Ramos (cell line): ENCODE measurements around the gene JAG2.

Experiments
- in situ Hi-C: fragments of 300-500 bp; cut with MboI; formaldehyde crosslinking; loops from one replicate; pipeline ENCODE4 v1.14.3; 2022; ENCODE audit warnings: low sequenced_read_pairs; ENCODE audit not compliant: unreplicated experiment

The JAG2 gene

DNA sequence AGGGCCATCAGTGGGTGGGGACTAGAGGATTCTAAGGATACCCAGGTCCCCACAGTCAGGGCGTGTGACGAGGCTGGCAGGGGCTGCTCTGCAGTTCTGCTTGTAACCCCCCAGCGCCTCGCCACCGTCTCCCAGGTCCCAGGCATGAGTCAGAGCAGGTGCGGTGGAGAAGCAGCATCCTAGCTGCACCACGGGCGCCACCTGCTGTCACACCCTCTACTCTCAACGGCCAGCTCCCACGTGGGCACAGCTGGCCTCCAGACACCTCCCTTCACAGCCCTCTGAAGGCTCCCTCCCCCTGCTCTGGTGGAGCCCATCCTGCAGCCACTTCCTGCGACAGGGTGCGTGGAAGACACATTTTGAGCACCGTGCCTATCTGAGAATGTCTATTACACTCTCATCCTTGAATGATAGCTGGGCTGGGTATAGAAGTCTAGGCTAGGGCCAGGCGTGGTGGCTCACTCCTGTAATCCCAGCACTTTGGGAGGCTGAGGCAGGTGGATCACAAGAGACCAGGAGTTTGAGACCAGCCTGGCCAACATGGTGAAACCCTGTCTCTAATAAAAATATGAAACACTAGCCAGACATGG, 19.5 kb upstream of the JAG2 start:
- in situ Hi-C loops, result no loop called here

DNA sequence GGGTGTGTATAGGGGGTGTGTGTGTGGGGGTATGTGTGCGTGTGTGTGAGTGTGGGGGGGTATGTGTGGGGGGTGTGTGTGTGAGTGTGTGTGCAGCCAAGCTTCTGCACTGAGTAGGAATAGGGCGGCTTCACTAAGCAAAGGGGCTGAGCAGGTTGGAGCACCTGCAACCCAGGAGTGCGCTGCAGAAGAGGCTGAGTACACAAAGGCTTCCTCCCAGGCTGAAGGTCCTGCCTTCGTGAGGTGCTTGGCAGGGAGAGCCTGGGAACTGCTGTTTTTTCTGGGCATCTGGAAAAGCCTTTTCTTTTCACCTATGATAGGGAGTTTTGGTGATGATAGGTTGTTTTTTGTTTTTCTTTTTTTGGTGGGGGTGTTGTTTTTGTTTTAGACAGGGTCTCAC, 18.5 kb upstream of the JAG2 start:
- in situ Hi-C loops, result no loop called here

GRCh38 chr14:105185973-105186372, 17.4 kb upstream of the JAG2 start:
- in situ Hi-C loops, result no loop called here

DNA sequence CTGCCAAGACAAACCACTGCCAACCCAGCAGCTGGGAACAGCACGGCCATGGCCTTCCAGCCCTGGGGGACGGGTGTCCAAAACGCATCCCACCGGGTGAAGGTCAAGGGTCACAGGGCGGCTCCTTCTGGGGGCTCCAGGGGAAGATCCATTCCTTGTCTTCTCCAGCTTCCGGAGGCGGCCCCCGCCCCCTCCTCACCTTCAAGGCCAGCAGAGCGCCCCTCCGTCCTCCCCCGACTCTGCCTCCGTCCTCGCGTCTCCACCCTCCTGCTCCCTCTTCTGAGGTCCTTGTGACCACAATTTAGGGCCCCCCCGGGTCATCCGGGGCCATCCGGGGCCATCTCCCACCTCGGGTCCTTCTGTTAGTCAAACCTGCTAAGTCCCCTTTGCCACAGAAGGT, 16.4 kb upstream of the JAG2 start:
- in situ Hi-C loops, result no loop called here

GRCh38 chr14:105184461-105184860, 15.9 kb upstream of the JAG2 start:
- in situ Hi-C loops, result no loop called here

DNA sequence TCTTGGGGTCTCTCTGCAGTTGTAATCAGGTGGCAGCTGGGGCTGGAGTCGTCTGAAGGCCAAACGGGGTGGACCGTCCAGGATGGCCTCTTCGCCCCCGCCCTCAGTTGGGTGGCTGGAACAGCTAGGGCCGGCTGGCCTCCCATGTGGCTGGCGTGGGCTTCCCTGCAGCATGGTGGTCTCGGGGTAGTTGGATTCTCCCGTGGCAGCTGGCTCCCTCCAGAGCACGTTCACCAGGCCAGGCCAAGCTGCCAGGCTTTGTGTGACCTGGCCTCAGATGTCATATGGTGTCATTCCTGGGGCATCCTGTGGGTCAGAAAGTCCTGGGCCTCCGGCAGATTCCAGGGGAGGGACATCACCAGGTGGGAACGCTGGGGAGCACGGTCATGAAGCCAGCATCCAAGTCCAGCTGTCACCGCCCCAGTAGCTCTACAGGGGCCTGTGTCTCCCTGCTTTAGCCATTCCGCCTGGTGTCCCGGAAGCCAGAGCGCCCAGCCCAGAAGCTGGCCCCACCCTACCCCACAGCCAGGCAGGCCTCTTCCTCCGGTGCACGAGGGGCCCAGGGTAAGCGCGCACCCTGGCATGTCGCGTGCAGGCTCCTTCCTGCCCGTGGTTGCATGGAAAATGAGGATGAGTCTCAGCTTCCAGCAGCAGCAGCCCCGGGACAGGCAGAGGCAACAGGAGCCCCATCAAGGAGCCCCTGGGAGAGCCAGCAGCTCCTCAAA, 13.9 kb upstream of the JAG2 start:
- in situ Hi-C loops, result no loop called here

- in situ Hi-C loops, result no loop called here
These were observed 13.1 kb upstream of the JAG2 start for GRCh38 chr14:105181549-105182295.

DNA sequence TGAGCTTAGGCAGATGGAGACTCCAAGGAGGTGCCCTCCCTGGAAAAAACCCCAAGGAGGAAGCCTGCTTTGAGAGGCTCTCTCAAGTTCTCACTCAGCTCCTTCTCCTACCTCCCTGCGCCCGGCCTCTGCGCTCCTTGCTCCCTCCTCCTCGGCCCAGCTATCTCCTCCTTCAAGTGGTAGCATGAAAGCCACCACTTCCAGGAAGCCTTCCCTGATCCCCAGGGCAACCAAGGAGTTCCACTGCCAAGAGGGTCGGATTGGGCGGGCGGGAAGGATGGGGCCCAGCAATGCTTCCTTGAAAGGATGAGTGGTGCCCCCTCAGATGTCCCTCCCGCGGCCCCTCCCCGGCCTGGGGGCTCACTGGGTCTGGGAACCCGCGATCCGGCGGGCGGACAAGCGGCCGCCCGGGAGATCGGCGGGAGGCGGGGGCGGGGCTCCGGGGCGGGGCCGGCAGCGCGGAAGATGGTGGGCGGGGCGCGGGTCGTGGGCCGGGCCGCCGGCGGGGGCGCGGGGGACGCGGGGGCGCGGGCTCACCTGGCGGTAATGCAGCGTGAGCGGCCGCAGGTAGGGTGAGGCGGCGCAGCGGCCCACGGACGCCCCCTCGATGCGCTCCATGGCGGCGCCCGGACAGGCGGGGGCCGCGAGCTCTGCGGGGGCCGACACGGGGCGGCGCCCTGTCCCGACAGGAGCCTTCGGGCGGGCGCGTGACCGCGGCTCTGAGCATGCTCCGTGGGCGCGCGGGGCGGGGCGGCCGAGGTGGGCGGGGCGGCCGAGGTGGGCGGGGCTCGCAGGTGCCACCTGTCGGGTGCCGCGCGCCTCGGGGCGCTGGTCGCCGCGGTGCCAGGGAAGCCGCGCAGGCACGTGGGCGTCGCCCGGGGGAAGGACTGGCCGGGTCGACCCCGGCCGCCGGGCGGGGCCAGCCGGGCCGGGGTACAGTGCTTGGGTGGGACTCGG, 12.3 kb upstream of the JAG2 start, which contains the start of gene NUDT14:
Gene NUDT14 (minus strand): TSS at position 721 of the 957 bp plus-strand sequence. CDS start 103 bp downstream, at position 618.
- in situ Hi-C loops, result no loop called here

GRCh38 chr14:105179191-105179590, 10.6 kb upstream of the JAG2 start:
- in situ Hi-C loops, result no loop called here

- in situ Hi-C loops, result no loop called here
These were observed 10.2 kb upstream of the JAG2 start for GRCh38 chr14:105178868-105179140.

- in situ Hi-C loops, result no loop called here
These were observed 9.7 kb upstream of the JAG2 start for GRCh38 chr14:105178069-105178867.

GRCh38 chr14:105177082-105177481, 8.5 kb upstream of the JAG2 start:
- in situ Hi-C loops, result no loop called here

GRCh38 chr14:105176513-105176912, 7.9 kb upstream of the JAG2 start:
- in situ Hi-C loops, result no loop called here

GRCh38 chr14:105173901-105174894, 5.6 kb upstream of the JAG2 start:
- in situ Hi-C loops, result no loop called here

GRCh38 chr14:105173145-105173544, 4.6 kb upstream of the JAG2 start:
- in situ Hi-C loops, result no loop called here

DNA sequence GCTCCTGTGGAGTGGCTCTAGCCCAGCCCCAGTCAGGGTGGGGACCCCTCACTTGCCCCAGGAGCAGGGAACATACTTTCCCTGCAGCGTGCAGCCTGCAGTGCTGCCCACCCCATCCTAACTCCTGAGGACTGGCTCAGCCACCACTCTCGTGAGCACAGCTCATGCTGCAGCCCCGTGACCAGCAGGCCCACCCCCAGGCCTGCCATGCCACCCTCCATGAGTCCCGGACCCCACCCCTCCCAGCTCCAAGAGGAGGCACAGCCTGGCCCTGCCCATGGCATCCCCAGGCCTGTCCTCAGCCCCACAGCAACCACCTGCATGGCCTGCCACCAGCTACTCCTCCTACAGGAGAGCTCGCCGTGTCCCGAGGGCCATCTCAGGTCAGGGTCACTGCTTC, 3.9 kb upstream of the JAG2 start:
- in situ Hi-C loops, result no loop called here

GRCh38 chr14:105171004-105171673, 2.6 kb upstream of the JAG2 start:
- in situ Hi-C loops, result no loop called here
